ENCODE results near the gene SART3. TPM values are rescaled to one million over a fixed set of nuclear protein-coding genes. Genes with fewer than 3 reads are reported as not detected.
A peak's percentile ranks its signal among the peaks of the same experiment; 100 is the strongest.
"Not testable (repeated sequence)": the region's sequence is repeated elsewhere in the genome, so short reads cannot be mapped to it uniquely, and the experiment has no call there.

The SART3 gene
- total and polyA plus RNA-seq, 5 experiments from 2014 or later = 33.3 to 95.7 (median 36.6) TPM

DNA sequence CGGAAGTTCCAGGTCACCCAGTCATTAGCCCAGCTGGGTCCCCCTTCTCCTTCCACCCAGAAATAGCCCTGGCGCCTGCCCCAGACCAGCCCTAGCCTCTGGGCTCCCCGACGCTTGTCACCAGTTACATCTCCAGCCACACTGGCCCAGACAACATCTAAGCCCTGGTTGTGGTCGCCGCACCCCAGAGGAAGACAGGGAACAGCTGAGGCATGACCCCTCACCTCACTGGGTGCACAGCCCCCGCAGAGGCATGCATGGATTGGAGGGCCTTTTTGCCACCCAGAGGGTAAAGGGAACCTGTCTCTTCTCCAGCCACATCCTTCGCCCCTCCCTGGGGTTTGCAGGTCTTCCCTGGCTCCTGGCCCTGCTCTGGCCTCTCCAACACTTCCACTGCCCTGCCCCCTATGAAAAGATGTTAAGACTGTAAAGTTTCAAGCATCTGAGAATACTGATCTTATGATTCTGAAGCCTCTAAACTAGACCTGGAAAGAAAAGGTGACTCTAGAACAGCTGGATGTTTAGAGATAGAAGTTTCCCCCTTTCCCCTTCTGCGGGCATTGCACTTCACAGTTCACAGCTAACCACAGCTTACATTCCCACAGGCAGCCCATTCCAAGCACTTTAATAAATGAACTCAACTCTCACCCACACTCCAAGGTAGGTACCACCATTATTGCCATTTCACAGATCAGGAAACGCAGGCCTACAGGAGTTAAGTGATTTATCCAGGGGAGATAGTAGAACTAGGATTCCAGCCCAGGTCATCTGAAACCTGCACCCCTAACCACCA lies 22.2 kb upstream of the SART3 start:
- Mint-ChIP-seq H3K4me3 (no peak overlapping the region), H3K27me3 (peaks cover 0 to 1% (median 0%) of the 10 kb centered on the region in 5 donors), H3K36me3 (no peaks in the 10 kb centered on the region), H3K9me3 (peaks cover 0 to 14% (median 0%) of the 10 kb centered on the region in 9 donors), H3K4me1 (peaks cover 0 to 10% (median 4%) of the 10 kb centered on the region in 4 donors), H3K27ac (peak overlapping the region in 2 of 10 donors; percentile 4 to 39)
- POLR2A ChIA-PET = no interaction called here
- ATAC-seq = no peak
- peak in 1 of 10 donors; percentile 43 for DNase-seq

GRCh38 chr12:108582509-108582908 lies 21.5 kb upstream of the SART3 start:
- Mint-ChIP-seq H3K4me3 (no peak overlapping the region), H3K27me3 (peaks cover 0 to 1% (median 0%) of the 10 kb centered on the region in 5 donors), H3K4me1 (peaks cover 0 to 11% (median 4%) of the 10 kb centered on the region in 4 donors), H3K27ac (no peak overlapping the region), H3K9me3 (peaks cover 0 to 15% (median 0%) of the 10 kb centered on the region in 9 donors), H3K36me3 (no peaks in the 10 kb centered on the region)
- ATAC-seq (no peak), DNase-seq (peak in 1 of 10 donors; percentile 37)
- POLR2A ChIA-PET = no interaction called here

- H3K27ac Mint-ChIP-seq = peak overlapping the region in 1 of 10 donors; percentile 56
- no peak overlapping the region for H3K4me3 Mint-ChIP-seq
- POLR2A ChIA-PET = no interaction called here
These were observed 20.6 kb upstream of the SART3 start for GRCh38 chr12:108581311-108582227.

DNA sequence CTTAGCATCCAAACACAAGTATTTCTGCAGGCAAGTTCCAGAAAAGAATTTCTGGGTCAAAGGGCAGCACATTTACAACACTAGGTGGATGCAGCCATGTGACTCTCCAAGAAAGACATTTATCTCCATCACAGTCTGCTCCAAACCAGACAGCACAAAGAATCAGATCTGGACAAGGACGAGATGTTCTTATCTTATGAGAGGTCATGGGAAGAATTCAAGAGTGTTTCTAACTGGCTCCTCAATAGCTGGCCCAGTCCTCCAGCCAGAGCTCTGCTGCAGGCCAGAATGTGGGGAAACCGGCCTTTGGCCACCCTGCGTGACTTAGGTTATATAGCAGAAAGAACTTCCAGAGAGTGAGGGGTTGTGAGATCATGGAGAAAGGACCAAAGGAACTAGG lies 19.6 kb upstream of the SART3 start:
- ATAC-seq (no peak), DNase-seq (no peak)
- POLR2A ChIA-PET = interaction anchor here (0.7 kb wide), 1 partner anchor 114 kb away, joined by 4 read pairs; no protein-coding TSS in a partner anchor
- Mint-ChIP-seq H3K27me3 (peaks cover 0 to 1% (median 0%) of the 10 kb centered on the region in 5 donors), H3K4me3 (no peak overlapping the region), H3K36me3 (no peaks in the 10 kb centered on the region), H3K27ac (peak overlapping the region in 1 of 10 donors; percentile 41), H3K4me1 (peaks cover 10 to 27% (median 17%) of the 10 kb centered on the region in 4 donors), H3K9me3 (peaks cover 0 to 15% (median 0%) of the 10 kb centered on the region in 9 donors)

More at GRCh38 chr12:108581311-108582227, 20.6 kb upstream of the SART3 start:
- Mint-ChIP-seq H3K27me3 (peaks cover 0 to 1% (median 0%) of the 10 kb centered on the region in 5 donors), H3K9me3 (peaks cover 0 to 15% (median 0%) of the 10 kb centered on the region in 9 donors), H3K36me3 (no peaks in the 10 kb centered on the region), H3K4me1 (peaks cover 4 to 17% (median 8%) of the 10 kb centered on the region in 4 donors)
- no peak for ATAC-seq
- peak in 1 of 10 donors; percentile 46 for DNase-seq

- H3K9me3 Mint-ChIP-seq = peaks cover 0 to 15% (median 0%) of the 10 kb centered on the region in 9 donors
- peaks cover 22 to 44% (median 31%) of the 10 kb centered on the region in 4 donors for H3K4me1 Mint-ChIP-seq
- no peak for ATAC-seq
- POLR2A ChIA-PET = no interaction called here
- H3K27ac Mint-ChIP-seq = peak overlapping the region in 6 of 10 donors; percentile 9 to 83 (median 49)
- no peak overlapping the region for H3K4me3 Mint-ChIP-seq
- no peak for DNase-seq
- H3K27me3 Mint-ChIP-seq = no peaks in the 10 kb centered on the region
- no peaks in the 10 kb centered on the region for H3K36me3 Mint-ChIP-seq
These were observed 17.8 kb upstream of the SART3 start for GRCh38 chr12:108578813-108579212.

DNA sequence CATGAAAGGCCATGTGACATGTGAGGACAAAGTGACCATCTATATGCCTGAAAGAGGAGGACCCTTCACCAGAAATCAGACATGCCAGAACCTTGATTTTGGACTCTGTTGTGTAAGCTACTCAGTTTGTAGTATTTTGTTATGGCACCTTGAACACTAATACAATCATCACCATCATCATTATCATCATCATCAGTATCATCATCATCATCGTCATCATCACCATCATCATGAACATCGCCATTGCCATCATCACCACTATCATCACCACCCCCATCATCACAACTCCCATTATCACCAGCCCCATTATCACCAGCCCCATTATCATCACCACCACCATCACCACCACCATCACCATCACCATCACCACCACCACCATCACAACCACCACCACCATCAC lies 17.3 kb upstream of the SART3 start:
- Mint-ChIP-seq H3K9me3 (peaks cover 0 to 15% (median 0%) of the 10 kb centered on the region in 9 donors), H3K4me1 (peaks cover 22 to 47% (median 33%) of the 10 kb centered on the region in 4 donors), H3K36me3 (no peaks in the 10 kb centered on the region), H3K27ac (peak overlapping the region in 1 of 10 donors; percentile 81), H3K27me3 (no peaks in the 10 kb centered on the region), H3K4me3 (no peak overlapping the region)
- POLR2A ChIA-PET = interaction anchor here (1.3 to 2.4 kb wide), 3 partner anchors 9 to 16 kb away, joined by 3 to 8 read pairs (median 4); partner anchors contain the start of gene ISCU
- DNase-seq = no peak
- no peak for ATAC-seq

DNA sequence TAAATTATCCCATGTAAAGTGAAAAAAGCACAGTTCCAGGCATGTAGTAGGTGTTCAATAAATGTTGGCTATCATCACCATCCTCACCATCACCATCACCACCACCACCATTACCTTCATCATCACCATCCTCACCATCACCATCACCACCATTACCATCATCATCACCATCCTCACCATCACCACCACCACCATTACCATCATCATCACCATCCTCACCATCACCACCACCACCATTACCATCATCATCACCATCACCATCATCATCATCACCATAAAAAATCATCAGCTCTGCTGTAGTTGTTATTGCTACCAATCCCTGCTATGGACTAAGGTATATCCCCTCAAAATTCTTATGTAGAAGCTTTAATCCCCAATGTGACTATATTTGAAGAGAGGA lies 16.5 kb upstream of the SART3 start:
- peaks cover 0 to 15% (median 0%) of the 10 kb centered on the region in 9 donors for H3K9me3 Mint-ChIP-seq
- no peak overlapping the region for H3K4me3 Mint-ChIP-seq
- ATAC-seq (no peak), DNase-seq (no peak)
- H3K27me3 Mint-ChIP-seq = no peaks in the 10 kb centered on the region
- peak overlapping the region in 4 of 10 donors; percentile 16 to 63 (median 40) for H3K27ac Mint-ChIP-seq
- no peaks in the 10 kb centered on the region for H3K36me3 Mint-ChIP-seq
- peaks cover 25 to 54% (median 39%) of the 10 kb centered on the region in 4 donors for H3K4me1 Mint-ChIP-seq
- POLR2A ChIA-PET = interaction anchor here (1.1 to 2.4 kb wide), 5 partner anchors 9 to 56 kb away, joined by 3 to 8 read pairs (median 4); partner anchors contain the start of genes ISCU and SELPLG

DNA sequence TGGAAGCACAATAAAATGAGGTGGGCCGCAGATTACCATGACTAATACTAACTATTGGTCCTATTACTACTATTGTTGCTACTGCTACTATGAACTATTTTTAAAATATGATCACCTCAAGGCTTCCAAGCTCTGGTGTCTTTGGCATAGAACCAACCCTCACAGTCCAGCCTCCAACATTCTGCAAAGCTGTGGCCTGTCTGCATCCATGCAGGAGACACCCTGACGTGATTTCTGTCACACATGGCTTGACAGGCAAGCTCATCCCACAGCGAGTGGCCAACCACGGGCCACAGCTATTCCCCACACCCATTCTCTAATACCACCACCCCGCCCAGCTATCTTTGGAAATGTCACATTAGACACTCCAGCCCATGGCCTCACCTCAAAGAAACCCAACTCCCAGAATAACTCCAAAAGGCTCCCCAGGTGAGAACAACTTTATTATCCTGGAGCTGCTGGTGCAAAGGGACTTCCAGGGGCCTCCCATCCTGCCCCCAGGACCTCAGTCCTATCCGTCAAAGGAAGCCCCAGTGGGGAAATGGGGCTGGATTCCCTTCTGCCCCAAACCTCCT lies 15.8 kb upstream of the SART3 start:
- no peak for DNase-seq
- peak overlapping the region in 2 of 10 donors; percentile 54 to 72 for H3K4me3 Mint-ChIP-seq
- ATAC-seq = no peak
- H3K27me3 Mint-ChIP-seq = no peaks in the 10 kb centered on the region
- POLR2A ChIA-PET = interaction anchor here (0.5 to 2.4 kb wide), 7 partner anchors 8 to 412 kb away, joined by 3 to 8 read pairs (median 4); partner anchors contain the start of genes ISCU and SELPLG
- peaks cover 0 to 15% (median 0%) of the 10 kb centered on the region in 9 donors for H3K9me3 Mint-ChIP-seq
- peak overlapping the region in 2 of 10 donors; percentile 15 to 48 for H3K27ac Mint-ChIP-seq
- peaks cover 29 to 61% (median 45%) of the 10 kb centered on the region in 4 donors for H3K4me1 Mint-ChIP-seq
- no peaks in the 10 kb centered on the region for H3K36me3 Mint-ChIP-seq

GRCh38 chr12:108575199-108575912 lies 14.4 kb upstream of the SART3 start:
- no peaks in the 10 kb centered on the region for H3K27me3 Mint-ChIP-seq
- ATAC-seq = peak; percentile 86
- POLR2A ChIA-PET = interaction anchor here (0.7 to 1.0 kb wide), 4 partner anchors 9 to 479 kb away, joined by 3 to 5 read pairs (median 3); no protein-coding TSS in a partner anchor
- H3K4me3 Mint-ChIP-seq = peak overlapping the region; percentile 7 to 78 (median 62)
- peaks cover 35 to 74% (median 56%) of the 10 kb centered on the region in 4 donors for H3K4me1 Mint-ChIP-seq
- peak overlapping the region; percentile 40 to 92 (median 76) for H3K27ac Mint-ChIP-seq
- H3K36me3 Mint-ChIP-seq = no peaks in the 10 kb centered on the region
- DNase-seq = peak in 4 of 10 donors; percentile 19 to 54 (median 38)
- H3K9me3 Mint-ChIP-seq = peaks cover 0 to 15% (median 0%) of the 10 kb centered on the region in 9 donors

- peaks cover 37 to 82% (median 63%) of the 10 kb centered on the region in 4 donors for H3K4me1 Mint-ChIP-seq
- POLR2A ChIA-PET = interaction anchor here (1.0 kb wide), 1 partner anchor 9 kb away, joined by 3 read pairs; no protein-coding TSS in a partner anchor
- not testable (repeated sequence) for ATAC-seq, DNase-seq, H3K36me3 Mint-ChIP-seq, H3K27me3 Mint-ChIP-seq
- peak overlapping the region in 3 of 10 donors; percentile 24 to 63 (median 24) for H3K4me3 Mint-ChIP-seq
- H3K9me3 Mint-ChIP-seq = peaks cover 0 to 12% (median 0%) of the 10 kb centered on the region in 9 donors
- H3K27ac Mint-ChIP-seq = peak overlapping the region in 6 of 10 donors; percentile 30 to 80 (median 64)
These were observed 13.3 kb upstream of the SART3 start for GRCh38 chr12:108574276-108574675.

GRCh38 chr12:108573317-108573716 lies 12.3 kb upstream of the SART3 start:
- no peak for ATAC-seq
- Mint-ChIP-seq H3K9me3 (peaks cover 0 to 2% (median 0%) of the 10 kb centered on the region in 9 donors), H3K27ac (peak overlapping the region in 3 of 10 donors; percentile 5 to 96 (median 19)), H3K36me3 (peaks cover 0 to 8% (median 3%) of the 10 kb centered on the region in 3 donors), H3K4me3 (no peak overlapping the region), H3K4me1 (peaks cover 44 to 85% (median 71%) of the 10 kb centered on the region in 4 donors), H3K27me3 (no peaks in the 10 kb centered on the region)
- POLR2A ChIA-PET = interaction anchor here (0.7 kb wide), 1 partner anchor 25 kb away, joined by 4 read pairs; no protein-coding TSS in a partner anchor
- no peak for DNase-seq

Data from naive thymus-derived CD8-positive, alpha-beta T cell (primary cell).